HEK293 (cell line): ENCODE data around the gene NRP1.

Experiments used
- BCL11B ChIP-seq: fragments of 450-650 bp; formaldehyde crosslinking; IDR thresholded peaks from 2 replicates; pipeline ENCODE4 v1.5.1; 2016; ENCODE audit warnings: low read depth, missing biosample characterization, missing genetic modification characterization
- GFI1B ChIP-seq: fragments of 450-650 bp; formaldehyde crosslinking; IDR thresholded peaks from 2 replicates; pipeline ENCODE4 v1.5.1; 2016; ENCODE audit warnings: missing biosample characterization, missing genetic modification characterization
- HOXD13 ChIP-seq: sonication (generic); formaldehyde crosslinking; IDR thresholded peaks from 2 replicates; pipeline ENCODE4 v1.8.0; 2022; ENCODE audit warnings: missing genetic modification reagents, borderline replicate concordance
- MZF1 ChIP-seq: fragments of 450-650 bp; formaldehyde crosslinking; IDR thresholded peaks from 2 replicates; pipeline ENCODE4 v1.5.1; 2017; ENCODE audit warnings: missing biosample characterization, missing genetic modification characterization, borderline replicate concordance
- OSR2 ChIP-seq: fragments of 450-650 bp; formaldehyde crosslinking; IDR thresholded peaks from 2 replicates; pipeline ENCODE4 v1.5.1; 2016; ENCODE audit warnings: missing biosample characterization, missing genetic modification characterization
- ZIC2 ChIP-seq: fragments of 450-650 bp; formaldehyde crosslinking; IDR thresholded peaks from 2 replicates; pipeline ENCODE4 v1.5.1; 2016; ENCODE audit warnings: missing biosample characterization, missing genetic modification characterization
- ZNF146 ChIP-seq: fragments of 450-650 bp; formaldehyde crosslinking; IDR thresholded peaks from 2 replicates; pipeline ENCODE4 v1.5.1; 2016; ENCODE audit warnings: missing biosample characterization, missing genetic modification characterization
- ZNF211 ChIP-seq: fragments of 450-650 bp; formaldehyde crosslinking; IDR thresholded peaks from 2 replicates; pipeline ENCODE4 v1.5.1; 2016; ENCODE audit warnings: low read depth, missing biosample characterization, missing genetic modification characterization
- ZNF302 ChIP-seq: fragments of 450-650 bp; formaldehyde crosslinking; IDR thresholded peaks from 2 replicates; pipeline ENCODE4 v1.5.1; 2016; ENCODE audit warnings: missing biosample characterization, missing genetic modification characterization, low read depth
- ZNF324 ChIP-seq: fragments of 450-650 bp; formaldehyde crosslinking; IDR thresholded peaks from 2 replicates; pipeline ENCODE4 v1.5.1; 2016; ENCODE audit warnings: missing biosample characterization, missing genetic modification characterization
- ZNF341 ChIP-seq: fragments of 450-650 bp; formaldehyde crosslinking; IDR thresholded peaks from 2 replicates; pipeline ENCODE4; 2016; ENCODE audit warnings: low read depth, missing biosample characterization, missing genetic modification characterization
- ZNF394 ChIP-seq: fragments of 450-650 bp; formaldehyde crosslinking; IDR thresholded peaks from 2 replicates; pipeline ENCODE4 v1.5.1; 2016; ENCODE audit warnings: missing biosample characterization, missing genetic modification characterization, mild to moderate bottlenecking, moderate library complexity, borderline replicate concordance
- ZNF426 ChIP-seq: fragments of 450-650 bp; formaldehyde crosslinking; IDR thresholded peaks from 2 replicates; pipeline ENCODE4 v1.5.1; 2017; ENCODE audit warnings: missing biosample characterization, missing genetic modification characterization, mild to moderate bottlenecking, inconsistent platforms, moderate library complexity
- ZNF433 ChIP-seq: fragments of 450-650 bp; formaldehyde crosslinking; IDR thresholded peaks from 2 replicates; pipeline ENCODE4 v1.5.1; 2016; ENCODE audit warnings: missing biosample characterization, missing genetic modification characterization, low read depth
- ZNF529 ChIP-seq: fragments of 450-650 bp; formaldehyde crosslinking; IDR thresholded peaks from 2 replicates; pipeline ENCODE4 v1.5.1; 2017; ENCODE audit warnings: missing genetic modification characterization, missing biosample characterization; ENCODE audit not compliant: insufficient replicate concordance
- ZNF555 ChIP-seq: fragments of 450-650 bp; formaldehyde crosslinking; conservative IDR thresholded peaks from 2 replicates; pipeline ENCODE4 v1.5.1; 2017; ENCODE audit warnings: missing biosample characterization, mild to moderate bottlenecking, missing genetic modification characterization, inconsistent platforms
- ZNF558 ChIP-seq: fragments of 450-650 bp; formaldehyde crosslinking; IDR thresholded peaks from 2 replicates; pipeline ENCODE4 v1.5.1; 2016; ENCODE audit warnings: missing biosample characterization, missing genetic modification characterization
- ZNF560 ChIP-seq: fragments of 450-650 bp; formaldehyde crosslinking; IDR thresholded peaks from 2 replicates; pipeline ENCODE4 v1.5.1; 2017; ENCODE audit warnings: missing biosample characterization, missing genetic modification characterization, borderline replicate concordance
- ZNF777 ChIP-seq: fragments of 450-650 bp; formaldehyde crosslinking; IDR thresholded peaks from 2 replicates; pipeline ENCODE4 v1.5.1; 2017; ENCODE audit warnings: missing biosample characterization, missing genetic modification characterization, borderline replicate concordance
- ZXDB ChIP-seq: fragments of 450-650 bp; formaldehyde crosslinking; IDR thresholded peaks from 2 replicates; pipeline ENCODE4 v1.5.1; 2016; ENCODE audit warnings: missing biosample characterization, missing genetic modification characterization
- TF ChIP-seq, protein P1 (sequence below): fragments of 450-650 bp; formaldehyde crosslinking; IDR thresholded peaks from 2 replicates; pipeline ENCODE4 v1.5.1; 2017; ENCODE audit warnings: missing biosample characterization, mild to moderate bottlenecking, missing genetic modification characterization, moderate library complexity
- TF ChIP-seq, protein P2 (sequence below): fragments of 450-650 bp; formaldehyde crosslinking; IDR thresholded peaks from 2 replicates; pipeline ENCODE4 v1.5.1; 2016; ENCODE audit warnings: missing biosample characterization, missing genetic modification characterization
- TF ChIP-seq, protein P3 (sequence below): fragments of 450-650 bp; formaldehyde crosslinking; IDR thresholded peaks from 2 replicates; pipeline ENCODE4 v1.5.1; 2016; ENCODE audit warnings: missing biosample characterization, missing genetic modification characterization
- TF ChIP-seq, protein P4 (sequence below): fragments of 450-650 bp; formaldehyde crosslinking; IDR thresholded peaks from 2 replicates; pipeline ENCODE4 v1.5.1; 2016; ENCODE audit warnings: missing biosample characterization, missing genetic modification characterization
- TF ChIP-seq, protein P5 (sequence below): sonication (generic); formaldehyde crosslinking; IDR thresholded peaks from 2 replicates; pipeline ENCODE4 v1.8.1; 2022; ENCODE audit warnings: mild to moderate bottlenecking, moderate library complexity, missing genetic modification reagents

Gene NRP1

DNA sequence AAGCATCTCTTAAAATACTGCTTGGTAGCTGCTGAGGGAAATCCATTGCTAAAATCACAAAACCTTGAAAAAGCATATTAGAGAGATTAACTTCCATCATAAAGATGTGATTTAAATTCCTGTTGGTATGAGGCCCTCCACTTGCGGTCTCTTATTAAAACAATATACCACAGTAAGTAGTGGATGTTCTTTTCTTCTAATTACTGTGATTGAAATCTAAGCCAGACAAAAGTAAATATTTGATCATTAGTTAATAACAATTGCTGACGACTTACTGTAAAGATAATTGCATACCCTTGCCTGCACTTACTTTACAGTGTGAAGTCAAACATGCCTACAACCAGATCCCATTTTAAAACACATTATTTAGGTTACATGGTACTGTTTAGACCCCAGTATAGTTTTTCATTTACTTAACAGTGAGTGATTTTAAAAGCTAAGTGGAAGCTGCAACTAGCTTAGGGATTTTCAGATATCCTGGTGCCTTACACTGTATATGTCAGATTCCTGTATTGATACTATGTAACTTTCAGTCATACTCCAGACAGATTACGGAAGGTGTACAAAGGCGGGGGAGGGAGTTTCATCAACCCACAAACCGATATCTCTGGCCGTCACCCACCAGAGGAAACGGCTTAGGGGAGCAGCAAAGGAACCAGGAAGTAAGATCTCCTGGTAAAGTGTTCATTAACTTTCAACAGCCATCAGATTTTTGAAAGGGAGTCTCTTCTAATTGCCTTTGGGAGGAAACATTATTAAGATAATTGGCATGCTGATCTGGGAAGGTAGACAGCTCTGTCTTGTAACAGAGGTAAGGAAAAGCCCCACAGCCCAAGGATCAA lies 986 bp downstream of the NRP1 start (continued):
- TF ChIP-seq, protein P1, sequence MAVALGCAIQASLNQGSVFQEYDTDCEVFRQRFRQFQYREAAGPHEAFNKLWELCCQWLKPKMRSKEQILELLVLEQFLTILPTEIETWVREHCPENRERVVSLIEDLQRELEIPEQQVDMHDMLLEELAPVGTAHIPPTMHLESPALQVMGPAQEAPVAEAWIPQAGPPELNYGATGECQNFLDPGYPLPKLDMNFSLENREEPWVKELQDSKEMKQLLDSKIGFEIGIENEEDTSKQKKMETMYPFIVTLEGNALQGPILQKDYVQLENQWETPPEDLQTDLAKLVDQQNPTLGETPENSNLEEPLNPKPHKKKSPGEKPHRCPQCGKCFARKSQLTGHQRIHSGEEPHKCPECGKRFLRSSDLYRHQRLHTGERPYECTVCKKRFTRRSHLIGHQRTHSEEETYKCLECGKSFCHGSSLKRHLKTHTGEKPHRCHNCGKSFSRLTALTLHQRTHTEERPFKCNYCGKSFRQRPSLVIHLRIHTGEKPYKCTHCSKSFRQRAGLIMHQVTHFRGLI (tag by site-specific recombination): 0 out of 2 replicates have a peak, but pooled peaks have one; percentile 15
- TF ChIP-seq ZNF777 (tag by site-specific recombination) (no peak), ZNF146 (no peak), ZNF555 (tag by site-specific recombination) (no peak), ZIC2 (tag by site-specific recombination) (no peak), ZXDB (tag by site-specific recombination) (peak; percentile 71), GFI1B (tag by site-specific recombination) (peak; percentile 99), ZNF529 (tag by site-specific recombination) (no peak), HOXD13 (CRISPR knock-in tag) (no peak), ZNF394 (tag by site-specific recombination) (no peak), MZF1 (tag by site-specific recombination) (no peak), ZNF324 (tag by site-specific recombination) (no peak), ZNF211 (tag by site-specific recombination) (no peak), ZNF433 (no peak), ZNF426 (no peak), OSR2 (peak; percentile 91), ZNF560 (tag by site-specific recombination) (no peak), ZNF302 (tag by site-specific recombination) (no peak), ZNF558 (tag by site-specific recombination) (no peak), BCL11B (tag by site-specific recombination) (no peak), ZNF341 (tag by site-specific recombination) (peak; percentile 87)
- TF ChIP-seq, protein P2, sequence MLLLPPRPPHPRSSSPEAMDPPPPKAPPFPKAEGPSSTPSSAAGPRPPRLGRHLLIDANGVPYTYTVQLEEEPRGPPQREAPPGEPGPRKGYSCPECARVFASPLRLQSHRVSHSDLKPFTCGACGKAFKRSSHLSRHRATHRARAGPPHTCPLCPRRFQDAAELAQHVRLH (tag by site-specific recombination): 0 out of 2 replicates have a peak, but pooled peaks have one; percentile 18
- TF ChIP-seq, protein P3, sequence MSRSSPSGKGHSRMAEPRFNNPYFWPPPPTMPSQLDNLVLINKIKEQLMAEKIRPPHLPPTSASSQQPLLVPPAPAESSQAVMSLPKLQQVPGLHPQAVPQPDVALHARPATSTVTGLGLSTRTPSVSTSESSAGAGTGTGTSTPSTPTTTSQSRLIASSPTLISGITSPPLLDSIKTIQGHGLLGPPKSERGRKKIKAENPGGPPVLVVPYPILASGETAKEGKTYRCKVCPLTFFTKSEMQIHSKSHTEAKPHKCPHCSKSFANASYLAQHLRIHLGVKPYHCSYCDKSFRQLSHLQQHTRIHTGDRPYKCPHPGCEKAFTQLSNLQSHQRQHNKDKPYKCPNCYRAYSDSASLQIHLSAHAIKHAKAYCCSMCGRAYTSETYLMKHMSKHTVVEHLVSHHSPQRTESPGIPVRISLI (tag by site-specific recombination): peak; percentile 58; the same call in 1 of the 2 replicates
- TF ChIP-seq, protein P4, sequence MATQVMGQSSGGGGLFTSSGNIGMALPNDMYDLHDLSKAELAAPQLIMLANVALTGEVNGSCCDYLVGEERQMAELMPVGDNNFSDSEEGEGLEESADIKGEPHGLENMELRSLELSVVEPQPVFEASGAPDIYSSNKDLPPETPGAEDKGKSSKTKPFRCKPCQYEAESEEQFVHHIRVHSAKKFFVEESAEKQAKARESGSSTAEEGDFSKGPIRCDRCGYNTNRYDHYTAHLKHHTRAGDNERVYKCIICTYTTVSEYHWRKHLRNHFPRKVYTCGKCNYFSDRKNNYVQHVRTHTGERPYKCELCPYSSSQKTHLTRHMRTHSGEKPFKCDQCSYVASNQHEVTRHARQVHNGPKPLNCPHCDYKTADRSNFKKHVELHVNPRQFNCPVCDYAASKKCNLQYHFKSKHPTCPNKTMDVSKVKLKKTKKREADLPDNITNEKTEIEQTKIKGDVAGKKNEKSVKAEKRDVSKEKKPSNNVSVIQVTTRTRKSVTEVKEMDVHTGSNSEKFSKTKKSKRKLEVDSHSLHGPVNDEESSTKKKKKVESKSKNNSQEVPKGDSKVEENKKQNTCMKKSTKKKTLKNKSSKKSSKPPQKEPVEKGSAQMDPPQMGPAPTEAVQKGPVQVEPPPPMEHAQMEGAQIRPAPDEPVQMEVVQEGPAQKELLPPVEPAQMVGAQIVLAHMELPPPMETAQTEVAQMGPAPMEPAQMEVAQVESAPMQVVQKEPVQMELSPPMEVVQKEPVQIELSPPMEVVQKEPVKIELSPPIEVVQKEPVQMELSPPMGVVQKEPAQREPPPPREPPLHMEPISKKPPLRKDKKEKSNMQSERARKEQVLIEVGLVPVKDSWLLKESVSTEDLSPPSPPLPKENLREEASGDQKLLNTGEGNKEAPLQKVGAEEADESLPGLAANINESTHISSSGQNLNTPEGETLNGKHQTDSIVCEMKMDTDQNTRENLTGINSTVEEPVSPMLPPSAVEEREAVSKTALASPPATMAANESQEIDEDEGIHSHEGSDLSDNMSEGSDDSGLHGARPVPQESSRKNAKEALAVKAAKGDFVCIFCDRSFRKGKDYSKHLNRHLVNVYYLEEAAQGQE (tag by site-specific recombination): no peak
- TF ChIP-seq, protein P5, sequence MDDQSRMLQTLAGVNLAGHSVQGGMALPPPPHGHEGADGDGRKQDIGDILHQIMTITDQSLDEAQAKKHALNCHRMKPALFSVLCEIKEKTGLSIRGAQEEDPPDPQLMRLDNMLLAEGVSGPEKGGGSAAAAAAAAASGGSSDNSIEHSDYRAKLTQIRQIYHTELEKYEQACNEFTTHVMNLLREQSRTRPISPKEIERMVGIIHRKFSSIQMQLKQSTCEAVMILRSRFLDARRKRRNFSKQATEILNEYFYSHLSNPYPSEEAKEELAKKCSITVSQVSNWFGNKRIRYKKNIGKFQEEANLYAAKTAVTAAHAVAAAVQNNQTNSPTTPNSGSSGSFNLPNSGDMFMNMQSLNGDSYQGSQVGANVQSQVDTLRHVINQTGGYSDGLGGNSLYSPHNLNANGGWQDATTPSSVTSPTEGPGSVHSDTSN (CRISPR knock-in tag): no peak
